ENCODE data around the gene ANO7. TPM values are rescaled to one million over a fixed set of nuclear protein-coding genes. Genes with fewer than 3 reads are reported as not detected.
A peak's percentile ranks its signal among the peaks of the same experiment; 100 is the strongest.

Gene ANO7
- total RNA-seq, 1 experiment from 2014 or later, result 7.7 TPM

DNA sequence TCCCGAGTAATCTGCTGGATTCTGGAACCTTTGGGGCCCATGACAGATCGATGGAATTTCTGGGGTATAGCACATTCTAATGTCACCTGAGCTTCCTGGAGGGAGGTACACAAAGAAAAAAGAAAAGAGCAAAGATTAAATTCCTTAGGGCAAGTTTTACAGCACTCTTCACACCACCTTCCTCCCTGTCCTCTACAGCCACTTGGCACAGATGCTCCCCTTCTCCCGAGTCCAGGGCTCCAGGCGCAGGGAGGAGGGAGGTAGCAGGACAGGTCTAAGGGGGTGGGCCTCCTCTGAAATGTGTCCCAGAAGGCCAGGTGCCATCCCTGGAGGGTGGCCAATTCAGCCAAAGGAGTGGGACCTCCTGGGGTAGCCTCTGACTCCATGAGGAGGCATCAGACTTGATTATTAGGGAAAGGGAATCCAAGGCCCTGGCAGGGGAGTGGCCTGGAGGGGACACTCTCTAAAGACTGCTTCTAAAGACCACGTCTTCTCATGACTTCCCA, 50.3 kb downstream of the ANO7 start:
- no peaks in the 10 kb centered on the region for H3K4me1 Mint-ChIP-seq (ENCODE audit: low read depth, unreplicated experiment)
- DNase-seq, result no peak
- BruUV-seq (replicated peaks), result no TSS peak
- intact Hi-C loops (cut with micrococcal nuclease; ENCODE audit: unreplicated experiment), result no loop called here
- H3K4me3 Mint-ChIP-seq (ENCODE audit: low read depth, unreplicated experiment), result no peak overlapping the region
- H3K27me3 Mint-ChIP-seq (ENCODE audit: unreplicated experiment), result no peaks in the 10 kb centered on the region
- TF ChIP-seq, protein P1, sequence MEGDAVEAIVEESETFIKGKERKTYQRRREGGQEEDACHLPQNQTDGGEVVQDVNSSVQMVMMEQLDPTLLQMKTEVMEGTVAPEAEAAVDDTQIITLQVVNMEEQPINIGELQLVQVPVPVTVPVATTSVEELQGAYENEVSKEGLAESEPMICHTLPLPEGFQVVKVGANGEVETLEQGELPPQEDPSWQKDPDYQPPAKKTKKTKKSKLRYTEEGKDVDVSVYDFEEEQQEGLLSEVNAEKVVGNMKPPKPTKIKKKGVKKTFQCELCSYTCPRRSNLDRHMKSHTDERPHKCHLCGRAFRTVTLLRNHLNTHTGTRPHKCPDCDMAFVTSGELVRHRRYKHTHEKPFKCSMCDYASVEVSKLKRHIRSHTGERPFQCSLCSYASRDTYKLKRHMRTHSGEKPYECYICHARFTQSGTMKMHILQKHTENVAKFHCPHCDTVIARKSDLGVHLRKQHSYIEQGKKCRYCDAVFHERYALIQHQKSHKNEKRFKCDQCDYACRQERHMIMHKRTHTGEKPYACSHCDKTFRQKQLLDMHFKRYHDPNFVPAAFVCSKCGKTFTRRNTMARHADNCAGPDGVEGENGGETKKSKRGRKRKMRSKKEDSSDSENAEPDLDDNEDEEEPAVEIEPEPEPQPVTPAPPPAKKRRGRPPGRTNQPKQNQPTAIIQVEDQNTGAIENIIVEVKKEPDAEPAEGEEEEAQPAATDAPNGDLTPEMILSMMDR (IDR thresholded peaks at IDR 0.05; ENCODE audit: unreplicated experiment), result no peak
- no peaks in the 10 kb centered on the region for H3K9me3 Mint-ChIP-seq (ENCODE audit: low read depth, unreplicated experiment)
- no peak overlapping the region for H3K27ac Mint-ChIP-seq (ENCODE audit: unreplicated experiment)
- H3K36me3 Mint-ChIP-seq (ENCODE audit: insufficient read depth, unreplicated experiment), result peaks cover 88% of the 10 kb centered on the region
- CTCF ChIA-PET, result no interaction called here

DNA sequence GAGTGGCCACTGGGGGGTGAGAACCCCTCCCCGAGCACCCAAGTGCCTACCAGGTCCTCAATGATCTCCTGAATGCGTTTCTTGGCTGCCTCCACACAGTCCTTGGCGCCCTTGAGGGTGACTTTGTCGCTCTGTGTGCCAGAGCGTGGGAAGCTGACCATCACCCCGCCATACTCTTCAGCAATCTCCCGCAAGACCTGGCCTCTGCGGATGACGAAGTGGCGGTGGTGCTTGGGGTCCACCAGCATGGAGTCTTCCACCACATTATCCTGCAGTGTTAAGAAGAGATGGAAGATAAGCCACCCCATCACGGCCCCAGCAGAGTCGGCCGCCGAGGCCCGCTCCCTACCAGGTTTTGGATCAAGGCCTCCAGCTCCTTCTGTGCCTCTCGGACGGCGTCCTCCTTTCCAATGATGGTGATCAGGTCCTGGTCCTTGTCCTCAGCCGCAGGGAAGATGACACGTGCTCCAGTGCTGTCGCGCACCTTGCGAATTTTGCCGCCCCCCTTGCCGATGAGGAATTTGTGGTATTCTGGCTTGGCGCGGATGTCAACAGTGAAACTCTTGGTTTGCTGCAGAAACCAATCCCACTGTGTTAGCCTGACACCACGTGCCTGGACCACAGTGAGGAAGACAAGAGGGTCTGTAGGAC, 51.2 kb downstream of the ANO7 start:
- intact Hi-C loops (cut with micrococcal nuclease; ENCODE audit: unreplicated experiment), result no loop called here
- H3K4me1 Mint-ChIP-seq (ENCODE audit: low read depth, unreplicated experiment), result no peaks in the 10 kb centered on the region
- BruUV-seq (replicated peaks), result TSS peak; percentile 63
- peaks cover 93% of the 10 kb centered on the region for H3K36me3 Mint-ChIP-seq (ENCODE audit: insufficient read depth, unreplicated experiment)
- no peak overlapping the region for H3K27ac Mint-ChIP-seq (ENCODE audit: unreplicated experiment)
- no peaks in the 10 kb centered on the region for H3K9me3 Mint-ChIP-seq (ENCODE audit: low read depth, unreplicated experiment)
- H3K27me3 Mint-ChIP-seq (ENCODE audit: unreplicated experiment), result no peaks in the 10 kb centered on the region
- no peak overlapping the region for H3K4me3 Mint-ChIP-seq (ENCODE audit: low read depth, unreplicated experiment)
- DNase-seq, result no peak
- CTCF ChIA-PET, result no interaction called here
- TF ChIP-seq, protein P1 (IDR thresholded peaks at IDR 0.05; ENCODE audit: unreplicated experiment), result no peak

DNA sequence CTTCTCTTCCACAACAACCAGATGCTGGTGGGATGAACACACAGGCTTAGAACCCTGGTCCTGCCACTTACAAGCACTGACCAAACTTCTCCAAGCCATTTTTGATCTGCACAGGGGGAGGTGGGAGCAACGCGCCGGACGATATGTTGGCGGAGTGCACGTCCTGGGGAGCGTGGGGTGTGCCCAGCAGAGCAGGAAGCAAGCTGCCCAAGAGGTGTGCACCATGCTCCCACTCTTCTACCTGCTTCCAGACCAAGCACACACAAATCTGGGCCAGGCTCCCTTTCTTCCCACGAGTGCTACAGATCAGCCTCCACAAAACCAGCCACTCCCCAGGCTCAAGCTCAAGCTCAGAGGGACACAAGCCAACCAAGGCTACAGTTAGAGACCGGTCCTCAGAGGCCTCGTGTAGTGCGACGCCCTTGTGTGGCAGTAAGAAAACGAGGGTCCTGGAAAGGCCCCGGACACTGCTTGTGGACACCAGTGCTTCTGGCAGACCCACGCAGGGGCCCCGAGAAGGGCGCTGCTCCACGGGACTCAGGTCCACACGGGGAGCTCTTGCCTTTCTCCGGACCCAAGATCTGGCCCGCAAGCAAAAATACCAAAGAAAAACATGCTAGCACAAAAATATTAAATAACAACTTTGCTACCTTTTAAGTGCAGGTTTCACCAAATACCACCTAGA, 52.0 kb downstream of the ANO7 start:
- Mint-ChIP-seq H3K27ac (ENCODE audit: unreplicated experiment) (no peak overlapping the region), H3K4me1 (ENCODE audit: low read depth, unreplicated experiment) (no peaks in the 10 kb centered on the region), H3K27me3 (ENCODE audit: unreplicated experiment) (no peaks in the 10 kb centered on the region), H3K4me3 (ENCODE audit: low read depth, unreplicated experiment) (no peak overlapping the region), H3K36me3 (ENCODE audit: insufficient read depth, unreplicated experiment) (peaks cover 93% of the 10 kb centered on the region), H3K9me3 (ENCODE audit: low read depth, unreplicated experiment) (no peaks in the 10 kb centered on the region)
- BruUV-seq (replicated peaks), result no TSS peak
- CTCF ChIA-PET, result no interaction called here
- DNase-seq, result no peak
- intact Hi-C loops (cut with micrococcal nuclease; ENCODE audit: unreplicated experiment), result no loop called here
- TF ChIP-seq, protein P1 (IDR thresholded peaks at IDR 0.05; ENCODE audit: unreplicated experiment), result no peak

DNA sequence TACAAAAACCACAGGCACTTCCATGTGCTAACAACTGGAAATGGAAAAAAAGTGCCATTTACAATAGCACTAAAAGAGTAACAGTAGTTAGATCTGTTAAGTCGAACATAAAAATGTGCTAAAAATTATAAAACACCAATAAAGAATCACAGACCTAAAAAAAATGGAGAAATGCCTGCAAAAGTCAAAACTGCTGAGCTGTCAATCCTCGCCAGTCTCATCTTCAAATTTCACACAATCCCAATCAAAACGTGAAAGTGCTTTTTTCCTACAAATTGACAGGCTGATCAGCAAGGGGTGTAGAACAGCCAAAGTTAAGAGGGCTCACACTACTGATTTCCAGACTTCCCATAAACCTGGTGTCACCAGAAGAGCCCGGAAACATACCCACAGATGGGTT, 53.2 kb downstream of the ANO7 start:
- Mint-ChIP-seq H3K27ac (ENCODE audit: unreplicated experiment) (no peak overlapping the region), H3K36me3 (ENCODE audit: insufficient read depth, unreplicated experiment) (peaks cover 100% of the 10 kb centered on the region), H3K9me3 (ENCODE audit: low read depth, unreplicated experiment) (no peaks in the 10 kb centered on the region), H3K4me3 (ENCODE audit: low read depth, unreplicated experiment) (no peak overlapping the region), H3K27me3 (ENCODE audit: unreplicated experiment) (no peaks in the 10 kb centered on the region), H3K4me1 (ENCODE audit: low read depth, unreplicated experiment) (no peaks in the 10 kb centered on the region)
- intact Hi-C loops (cut with micrococcal nuclease; ENCODE audit: unreplicated experiment), result no loop called here
- TF ChIP-seq, protein P1 (IDR thresholded peaks at IDR 0.05; ENCODE audit: unreplicated experiment), result no peak
- CTCF ChIA-PET, result interaction anchor here (0.6 to 0.7 kb wide), 2 partner anchors 26 to 44 kb away, joined by 3 to 4 read pairs; no protein-coding TSS in a partner anchor
- no TSS peak for BruUV-seq (replicated peaks)
- no peak for DNase-seq

Data from Calu3 (cell line).